Heart left ventricle (tissue), 16 donors: ENCODE data around the gene MSL3B.

ENCODE experiments used
- ATAC-seq, 4 donors: fragments of 200-7000 bp; cut with Tn5 transposase; one replicate each; pipeline ENCODE4 v1.9.1; 2020 to 2022; ENCODE audit warnings: moderate library complexity in 4 of 4, mild to moderate bottlenecking in 3 of 4, moderate number of reproducible peaks in 1 of 4
- DNase-seq, 5 donors: peaks; one replicate each; pipeline ENCODE4 v3.0.0-alpha.2; 2020
- H3K27ac ChIP-seq, 12 donors: fragments of 200-600 bp; sonication (generic) in 4 of 12; one replicate each; pipeline versions ENCODE4 v1.5.0 to v1.8.0; 2016 to 2022; ENCODE audit warnings: mild to moderate bottlenecking in 2 of 12
- H3K27me3 ChIP-seq, 9 donors: fragments of 200-600 bp; sonication (generic) in 2 of 9; one replicate each; pipeline versions ENCODE4 v1.5.1 to v1.8.0; 2016 to 2022; ENCODE audit warnings: mild to moderate bottlenecking in 3 of 9
- H3K36me3 ChIP-seq, 9 donors: fragments of 200-600 bp; sonication (generic) in 2 of 9; one replicate each; pipeline versions ENCODE4 v1.5.0 to v1.8.0; 2018 to 2022; ENCODE audit warnings: mild to moderate bottlenecking in 2 of 9
- H3K4me1 ChIP-seq, 12 donors: fragments of 200-600 bp; sonication (generic) in 4 of 12; one replicate each; pipeline versions ENCODE4 v1.5.0 to v1.8.0; 2016 to 2022; ENCODE audit warnings: mild to moderate bottlenecking in 3 of 12
- H3K4me3 ChIP-seq, 12 donors: fragments of 200-600 bp; sonication (generic) in 4 of 12; one replicate each; pipeline versions ENCODE4 v1.5.0 to v1.8.0; 2017 to 2022; ENCODE audit warnings: mild to moderate bottlenecking in 9 of 12, moderate library complexity in 4 of 12
- H3K9me3 ChIP-seq, 12 donors: fragments of 200-600 bp; sonication (generic) in 4 of 12; one replicate each; pipeline versions ENCODE4 v1.5.0 to v1.8.0; 2016 to 2022; ENCODE audit warnings: mild to moderate bottlenecking in 1 of 12
- CTCF ChIP-seq, 12 donors: fragments of 200-600 bp; sonication (generic) in 4 of 12; IDR thresholded peaks; one replicate each; pipeline versions ENCODE4 v1.5.0 to v1.8.0; 2018 to 2022; ENCODE audit warnings: antibody characterized with exemption in 12 of 12, mild to moderate bottlenecking in 5 of 12
- POLR2A ChIP-seq, 2 donors: fragments of 450-650 bp; IDR thresholded peaks; one replicate each; pipeline ENCODE4 v1.6.1; 2017; ENCODE audit warnings: antibody characterized with exemption in 2 of 2, mild to moderate bottlenecking in 2 of 2, moderate library complexity in 2 of 2
- WGBS, 4 donors: extraction: QIAGEN DNeasy Blood & Tissue Kit in 2 of 4; methylation state at CpG; one replicate each; pipeline versions ENCODE4 v1.1.5 to v1.1.7; 2013 to 2018; 5-methylcytosine and 5-hydroxymethylcytosine counted together
- intact Hi-C, 10 donors: fragments of 100-400 bp; cut with DNase I; formaldehyde crosslinking; loops; one replicate each; pipeline versions ENCODE4 v1.11.1 to v1.14.2; 2022
- donor health status: ischemic (EF 13 %, LVEDD 7.1; RV severe dilation, severe dysfunction).
- donor health status: healthy with polysubstance abuse.
- donor health status: DM: no; HTN: yes; CAD: no.
- donor health status: DM: no; HTN: no; CAD: no.
- donor health status: ischemic (EF 25% LVEDD 6.9; RV normal size, moderate dysfunction).
- donor health status: ischemic (EF 25% LVEDD 5.7; RV mildly dilated, moderate dysfunction).
- donor health status: healthy.
- donor health status: DM: yes; HTN: yes; CAD: no.
- donor health status: ischemic (EF 35%, LVEDD 5.7; RV mildly dilated, moderate dysfunction).
- donor health status: nonischemic (EF 11% LVEDD 7.7; RV severe dilation, severe dysfunction).
- donor health status: DM: yes; HTN: yes; CAD: no.
- donor health status: PGD.
- donor health status: ischemic (EF 29% LVEDD 5.4; RV normal size, mild dysfunction).
- donor health status: nonischemic (EF 23%, LVEDD 6.1; RV moderate dilation, normal function).

MSL3B gene

GRCh38 chr2:233829193-233830110 is 38.7 kb downstream of the MSL3B start:
- DNase-seq: no peak
- H3K27me3 ChIP-seq: peaks cover 0 to 6% (median 0%) of the 10 kb centered on the region in 9 donors
- no peaks in the 10 kb centered on the region for H3K36me3 ChIP-seq
- H3K4me1 ChIP-seq: no peaks in the 10 kb centered on the region
- TF ChIP-seq CTCF (IDR thresholded peaks at IDR 0.05): no peak
- no peak for TF ChIP-seq POLR2A (IDR thresholded peaks at IDR 0.05)
- intact Hi-C loops: no loop called here
- no peak for ATAC-seq
- H3K4me3 ChIP-seq: no peak overlapping the region
- H3K9me3 ChIP-seq: peaks cover 0 to 11% (median 0%) of the 10 kb centered on the region in 12 donors
- 82 to 89% (median 83%) methylated on average over 14 to 15 of the region's 15 CpGs for WGBS, 4 donors
- no peak overlapping the region for H3K27ac ChIP-seq

GRCh38 chr2:233828546-233829192 is 39.5 kb downstream of the MSL3B start:
- 75 to 83% (median 77%) methylated on average over 22 to 24 of the region's 24 CpGs for WGBS, 4 donors
- no peak overlapping the region for H3K4me3 ChIP-seq
- DNase-seq (no peak), ATAC-seq (peak in 1 of 4 donors; percentile 51)
- H3K36me3 ChIP-seq: no peaks in the 10 kb centered on the region
- intact Hi-C loops: no loop called here
- H3K9me3 ChIP-seq: peaks cover 0 to 11% (median 0%) of the 10 kb centered on the region in 12 donors
- no peak for TF ChIP-seq CTCF (IDR thresholded peaks at IDR 0.05)
- TF ChIP-seq POLR2A (IDR thresholded peaks at IDR 0.05): no peak
- H3K4me1 ChIP-seq: no peaks in the 10 kb centered on the region
- H3K27ac ChIP-seq: no peak overlapping the region
- peaks cover 0 to 6% (median 0%) of the 10 kb centered on the region in 9 donors for H3K27me3 ChIP-seq

GRCh38 chr2:233824373-233824772 is 43.8 kb downstream of the MSL3B start:
- DNase-seq: no peak
- no peak overlapping the region for H3K4me3 ChIP-seq

GRCh38 chr2:233823731-233824121 is 44.5 kb downstream of the MSL3B start:
- Histone ChIP-seq H3K4me1 (no peaks in the 10 kb centered on the region), H3K27me3 (peaks cover 0 to 6% (median 0%) of the 10 kb centered on the region in 9 donors), H3K27ac (no peak overlapping the region), H3K9me3 (peaks cover 0 to 11% (median 0%) of the 10 kb centered on the region in 12 donors), H3K4me3 (no peak overlapping the region), H3K36me3 (no peaks in the 10 kb centered on the region)
- intact Hi-C loops: no loop called here
- DNase-seq: no peak
- TF ChIP-seq CTCF (IDR thresholded peaks at IDR 0.05): no peak
- 81 to 91% (median 87%) methylated on average over 5 to 8 of the region's 8 CpGs for WGBS, 4 donors
- ATAC-seq: no peak

More at GRCh38 chr2:233824373-233824772, 43.8 kb downstream of the MSL3B start:
- H3K4me1 ChIP-seq: no peaks in the 10 kb centered on the region
- no peaks in the 10 kb centered on the region for H3K36me3 ChIP-seq
- no peak for ATAC-seq
- peaks cover 0 to 11% (median 0%) of the 10 kb centered on the region in 12 donors for H3K9me3 ChIP-seq
- no peak for TF ChIP-seq POLR2A (IDR thresholded peaks at IDR 0.05)
- no peak overlapping the region for H3K27ac ChIP-seq
- 63 to 67% (median 64%) methylated on average over 7 of the region's 7 CpGs for WGBS, 4 donors
- intact Hi-C loops: no loop called here
- H3K27me3 ChIP-seq: peaks cover 0 to 6% (median 0%) of the 10 kb centered on the region in 9 donors
